Measurements from ENCODE around the gene BRPF1.
"Not testable (repeated sequence)": the region's sequence is repeated elsewhere in the genome, so short reads cannot be mapped to it uniquely, and the experiment has no call there.

The BRPF1 gene

DNA sequence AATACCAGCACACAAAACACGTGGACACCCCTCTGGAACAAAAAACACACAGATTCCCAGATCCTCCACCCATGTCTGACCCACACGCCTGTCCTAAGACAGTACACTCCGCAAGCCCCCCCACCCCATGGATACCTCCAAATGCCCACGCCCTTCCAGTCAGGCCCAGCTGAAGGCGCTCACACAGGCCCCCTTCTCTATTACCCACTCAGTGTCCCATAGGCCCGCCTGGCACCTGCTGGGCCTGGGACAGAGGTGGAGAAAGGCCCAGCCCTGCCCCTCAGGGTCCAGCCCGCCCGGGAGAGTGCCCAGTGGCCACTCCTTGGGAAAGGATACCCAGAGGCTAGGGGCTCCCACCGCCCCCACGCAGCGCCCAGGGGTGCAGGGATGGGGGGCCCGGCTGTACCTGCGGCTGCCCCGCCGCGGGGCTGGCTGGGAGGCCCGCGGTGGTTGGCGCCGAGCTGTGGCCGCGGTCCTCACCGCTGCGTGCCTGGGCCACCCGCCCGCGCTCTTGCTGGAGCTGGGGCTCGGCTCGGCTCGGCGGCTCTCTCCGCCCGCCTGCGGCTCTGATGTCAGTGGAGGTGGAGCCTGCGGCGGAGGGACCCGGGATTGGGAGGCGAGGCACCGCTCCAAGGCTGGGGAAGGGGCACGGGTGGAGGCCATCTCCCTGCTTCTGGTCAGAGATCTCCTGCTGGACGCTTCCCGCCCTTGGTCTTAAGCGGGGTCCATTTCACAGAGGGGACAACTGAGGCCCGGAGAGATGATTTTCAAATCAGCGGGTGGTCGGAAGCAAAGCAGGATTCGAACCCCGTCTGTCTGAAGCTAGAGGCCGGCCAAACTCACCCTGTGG, 38.1 kb downstream of the BRPF1 start, which contains the start of gene CAMK1:
TSS of gene CAMK1 (minus strand) at position 522 of the 850 bp plus-strand sequence. CDS start 2,198 bp downstream, outside the sequence.
- peak; percentile 69 for DNase-seq

GRCh38 chr3:9770276-9770812, 38.8 kb downstream of the BRPF1 start:
- no peak for DNase-seq

GRCh38 chr3:9771007-9771406, 39.5 kb downstream of the BRPF1 start:
- DNase-seq: not testable (repeated sequence)

- DNase-seq: no peak
Measured at GRCh38 chr3:9776896-9777693, 45.6 kb downstream of the BRPF1 start.

DNA sequence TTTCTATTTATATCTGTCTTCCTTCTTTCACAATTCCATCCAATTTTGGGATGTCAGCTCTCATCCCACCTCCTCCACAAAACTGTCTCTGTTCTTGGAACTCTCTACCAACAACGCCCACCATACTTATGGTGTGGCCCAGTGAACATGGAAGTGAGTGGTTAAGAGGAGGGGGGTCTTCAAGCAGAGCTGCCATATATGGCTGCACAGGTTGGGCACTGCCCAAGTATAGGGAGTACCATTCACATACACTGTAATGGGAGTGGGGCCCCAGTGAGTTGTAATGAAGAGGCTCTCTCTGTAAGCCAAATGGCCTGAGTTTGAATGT, 46.1 kb downstream of the BRPF1 start:
- DNase-seq: no peak

GRCh38 chr3:9778143-9779074, 46.9 kb downstream of the BRPF1 start:
- DNase-seq: peak; percentile 81

GRCh38 chr3:9779075-9779593, 47.6 kb downstream of the BRPF1 start:
- DNase-seq: no peak

DNA sequence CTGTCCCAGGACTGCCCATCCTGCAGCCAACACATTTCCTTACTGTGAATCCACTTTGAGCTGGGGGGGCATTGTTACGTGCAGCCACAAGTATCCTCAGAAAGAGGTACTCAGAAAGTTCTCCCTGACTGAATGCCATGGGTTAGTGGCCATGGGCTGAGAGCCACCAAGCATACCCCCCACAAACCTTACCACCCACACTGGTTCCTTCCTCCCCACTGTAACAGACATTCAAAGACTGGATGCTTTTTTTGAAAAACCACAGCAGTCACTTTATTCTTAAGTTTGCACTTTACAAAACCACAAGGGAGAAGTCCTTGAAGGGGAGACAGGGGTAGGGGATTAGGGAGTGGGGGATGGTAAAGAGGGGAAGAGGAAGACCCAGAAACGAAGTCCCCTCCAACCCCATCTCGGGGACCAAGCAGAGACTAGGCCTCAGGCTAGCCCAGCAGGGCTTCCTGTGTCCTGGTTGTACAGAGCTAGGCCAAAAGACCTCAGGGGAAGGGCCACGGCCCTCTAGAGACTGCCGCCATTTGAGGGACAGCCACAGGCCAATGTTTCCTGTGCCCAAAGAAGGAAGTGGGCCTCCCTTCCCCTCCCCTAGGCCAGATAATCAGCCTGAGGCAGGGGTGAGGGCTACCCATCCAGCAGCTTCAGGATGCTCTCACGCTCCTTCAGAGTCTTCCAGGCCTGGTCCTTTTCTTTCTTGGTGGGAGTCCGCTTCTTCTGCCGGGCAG, 48.4 kb downstream of the BRPF1 start:
- DNase-seq: peak; percentile 43

DNA sequence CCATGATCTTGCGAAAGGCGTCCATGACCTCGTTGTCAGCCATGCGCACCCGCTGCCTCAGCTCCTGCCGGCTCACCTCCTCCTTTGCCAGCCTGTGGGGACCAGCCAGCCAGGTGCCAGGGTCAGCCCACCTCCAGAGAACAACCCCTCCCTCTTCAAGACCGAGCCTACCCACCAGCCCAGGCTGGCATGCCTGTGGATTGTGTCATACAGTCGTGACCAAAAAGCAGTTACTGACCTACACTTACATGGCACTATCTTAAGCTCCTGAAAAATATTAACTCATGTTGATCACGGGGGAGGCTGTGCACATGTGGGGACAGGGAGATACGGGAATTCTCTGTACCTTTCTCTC, 48.9 kb downstream of the BRPF1 start:
- DNase-seq: no peak

DNA sequence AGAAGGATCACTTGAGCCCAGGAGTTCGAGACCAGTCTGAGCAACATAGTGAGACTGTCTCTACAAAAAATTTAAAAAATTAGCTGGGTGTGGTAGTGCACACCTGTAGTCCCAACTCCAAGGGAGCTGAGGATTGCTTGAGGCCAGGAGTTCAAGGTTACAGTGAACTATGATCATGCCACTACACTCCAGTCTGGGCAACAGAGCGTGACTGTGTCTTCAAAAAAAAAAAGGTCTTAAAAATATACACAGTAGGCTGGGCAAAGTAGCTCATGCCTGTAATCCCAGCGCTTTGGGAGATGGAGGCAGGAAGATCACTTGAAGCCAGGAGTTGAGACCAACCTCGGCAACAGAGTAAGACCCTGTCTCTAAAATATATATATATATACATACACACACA, 49.4 kb downstream of the BRPF1 start:
- DNase-seq: no peak

- DNase-seq: no peak
Measured at GRCh38 chr3:9781551-9781950, 50.0 kb downstream of the BRPF1 start.

DNA sequence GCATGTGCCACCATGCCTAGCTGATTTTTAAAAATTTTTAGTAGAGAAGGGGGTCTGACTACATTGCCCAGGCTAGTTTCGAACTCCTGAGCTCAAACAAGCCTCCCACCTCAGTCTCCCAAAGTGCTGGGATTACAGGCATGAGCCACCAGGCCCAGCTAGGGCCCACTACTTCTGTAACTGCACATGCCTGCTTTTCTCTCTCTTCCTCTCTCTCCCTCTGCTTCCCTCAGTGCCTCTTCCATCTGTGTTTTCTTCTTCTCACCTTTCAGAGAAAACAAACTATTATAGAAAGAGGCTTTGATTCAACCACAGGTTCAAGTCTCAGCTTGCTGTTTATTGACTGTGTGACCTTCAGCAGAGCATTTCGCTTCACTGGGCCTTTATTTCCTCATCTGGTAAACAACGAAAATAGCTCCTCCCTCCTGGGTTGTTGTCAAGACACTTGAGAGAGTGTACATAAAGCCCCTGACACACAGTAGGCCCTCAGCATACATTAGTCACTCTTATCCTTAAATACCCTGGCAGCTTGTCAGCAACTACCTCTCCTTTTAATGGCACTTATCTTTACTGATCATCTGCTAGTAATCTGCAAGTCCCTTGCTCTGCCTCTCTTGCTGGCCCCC, 50.6 kb downstream of the BRPF1 start:
- no peak for DNase-seq

DNA sequence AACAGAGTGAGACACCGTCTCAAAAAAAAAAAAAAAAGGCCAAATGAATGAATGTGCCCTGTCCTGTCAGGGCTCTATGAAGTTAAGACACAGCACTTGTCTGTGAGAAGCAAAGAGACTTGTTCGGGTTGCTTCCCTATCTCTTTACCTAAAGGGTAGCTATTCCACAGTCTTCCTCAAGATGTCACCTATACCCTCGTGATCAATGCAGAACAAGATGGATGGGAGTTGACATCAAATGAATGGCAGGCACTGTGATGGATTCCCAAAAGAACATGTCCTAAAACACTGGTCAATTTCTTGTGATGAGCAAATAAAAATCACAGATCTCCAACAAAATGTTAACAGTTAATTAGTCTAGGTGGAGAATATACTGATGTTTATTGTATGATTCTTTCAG, 51.2 kb downstream of the BRPF1 start:
- DNase-seq: no peak

- no peak for DNase-seq
Measured at GRCh38 chr3:9783954-9784353, 52.4 kb downstream of the BRPF1 start.

DNA sequence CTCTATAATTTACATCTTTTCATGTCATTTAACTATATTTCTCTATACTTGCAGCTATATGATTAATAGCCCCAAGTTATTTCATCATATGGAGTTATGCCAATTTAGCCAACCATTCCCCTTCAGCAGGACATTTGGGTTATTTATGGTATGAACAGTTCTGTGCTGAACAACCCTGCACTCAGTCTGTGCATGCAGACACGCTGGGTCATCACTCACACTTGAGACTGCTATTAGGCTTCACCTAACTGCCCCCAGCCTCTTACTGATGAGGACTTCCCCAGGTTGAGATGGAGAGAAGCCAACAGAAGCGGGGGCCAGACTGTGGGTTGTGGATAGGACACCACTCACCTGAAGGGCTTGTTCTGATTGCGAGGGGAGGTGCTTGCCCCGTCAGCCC, 53.4 kb downstream of the BRPF1 start:
- no peak for DNase-seq

- no peak for DNase-seq
Measured at GRCh38 chr3:9785602-9786001, 54.1 kb downstream of the BRPF1 start.

DNA sequence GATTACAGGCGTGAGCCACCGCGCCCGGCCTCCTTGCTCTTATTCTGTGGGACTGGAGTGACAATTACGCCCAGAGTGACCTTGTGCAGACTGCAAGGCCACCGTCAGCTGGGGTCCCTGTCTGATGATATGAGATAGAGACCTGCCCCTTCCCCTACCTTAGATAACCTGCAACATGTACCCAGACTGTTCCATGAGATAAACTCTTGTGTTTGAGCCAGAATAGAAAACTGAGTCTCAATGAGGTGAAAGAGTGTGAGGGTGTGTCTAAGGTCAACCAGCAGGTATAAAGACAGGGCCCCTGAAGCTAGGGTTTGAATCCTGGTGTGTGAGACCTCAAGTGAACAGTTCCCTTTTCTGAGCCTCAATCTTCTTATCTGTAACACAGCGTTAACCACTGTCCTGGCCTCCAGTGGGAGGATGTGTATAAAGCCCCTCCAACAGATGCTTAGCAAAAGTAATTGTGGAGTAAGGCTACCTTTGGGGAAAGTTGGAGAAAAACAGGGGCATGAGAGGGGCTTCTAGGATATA, 54.7 kb downstream of the BRPF1 start:
- DNase-seq: no peak

GRCh38 chr3:9786825-9787669, 55.5 kb downstream of the BRPF1 start:
- DNase-seq: no peak

DNA sequence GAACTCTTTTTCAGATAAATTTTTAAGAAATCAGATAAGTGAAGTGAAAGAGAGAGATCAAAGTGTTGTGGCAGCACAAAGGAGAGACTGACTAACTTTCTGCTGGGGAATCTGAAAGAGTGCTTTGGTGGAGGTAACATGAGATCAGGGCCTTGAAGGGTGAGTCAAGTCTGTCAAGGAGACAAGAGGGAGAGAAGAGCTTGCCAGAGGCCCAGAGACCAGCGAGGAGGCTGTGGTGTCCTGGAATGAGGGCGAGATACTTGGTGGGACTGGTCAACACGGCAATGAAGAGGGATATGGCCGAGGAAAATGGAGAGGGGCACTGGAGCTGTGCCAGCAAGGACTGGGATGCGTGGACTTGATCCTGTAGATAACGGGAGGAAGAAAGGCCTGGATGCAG, 56.2 kb downstream of the BRPF1 start:
- DNase-seq: peak; percentile 49

DNA sequence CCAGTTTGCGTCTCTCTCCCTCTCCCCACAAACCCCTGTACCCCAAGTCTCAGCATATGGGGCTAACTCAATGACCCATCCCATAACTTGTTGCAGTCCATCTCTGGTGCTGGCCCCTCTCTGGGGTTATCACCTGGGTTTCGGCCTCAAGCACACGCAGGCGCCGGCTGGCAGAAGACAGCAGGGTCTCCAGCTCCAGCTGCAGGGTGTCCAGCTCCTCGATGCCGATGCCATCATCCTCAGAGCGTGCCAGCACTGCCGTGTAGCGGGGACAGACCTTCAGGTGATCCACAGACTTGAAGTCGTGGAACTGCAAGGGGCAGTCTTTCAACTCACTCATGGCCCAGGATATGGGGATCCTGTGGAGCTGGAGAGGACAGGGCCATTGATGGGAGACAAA, 59.6 kb downstream of the BRPF1 start:
- no peak for DNase-seq

Data from stimulated activated CD4-positive, alpha-beta T cell treated with anti-CD3 and anti-CD28 coated beads, Interleukin-4, amount 100 ng/mL, for 24 hours (primary cell).